HG02678 (cell line): ENCODE results near the gene HID1.

Experiments used
- ATAC-seq: cut with Tn5 transposase; IDR thresholded peaks from one replicate; pipeline ENCODE4 v1.9.1; 2021; ENCODE audit warnings: mild to moderate bottlenecking, moderate library complexity; ENCODE audit not compliant: unreplicated experiment

HID1 gene

GRCh38 chr17:74951680-74952421 is 20.7 kb downstream of the HID1 start:
- no peak for ATAC-seq

- ATAC-seq: no peak
Measured at GRCh38 chr17:74951065-74951464, 21.5 kb downstream of the HID1 start.

- ATAC-seq: no peak
Measured at GRCh38 chr17:74950207-74950606, 22.4 kb downstream of the HID1 start.

GRCh38 chr17:74949455-74950115 is 23.0 kb downstream of the HID1 start:
- no peak for ATAC-seq

GRCh38 chr17:74947041-74947754 is 25.4 kb downstream of the HID1 start:
- ATAC-seq: no peak

GRCh38 chr17:74946641-74947040 is 25.9 kb downstream of the HID1 start:
- ATAC-seq: no peak

GRCh38 chr17:74945543-74945942 is 27.0 kb downstream of the HID1 start:
- peak; percentile 52 for ATAC-seq

- no peak for ATAC-seq
Measured at GRCh38 chr17:74943808-74944522, 28.6 kb downstream of the HID1 start.

GRCh38 chr17:74941128-74941725 is 31.3 kb downstream of the HID1 start:
- ATAC-seq: no peak

- no peak for ATAC-seq
Measured at GRCh38 chr17:74939534-74939933, 33.0 kb downstream of the HID1 start.

GRCh38 chr17:74938194-74938950 is 34.2 kb downstream of the HID1 start:
- ATAC-seq: no peak

- ATAC-seq: no peak
Measured at GRCh38 chr17:74937064-74938051, 35.2 kb downstream of the HID1 start.

GRCh38 chr17:74936470-74936799 is 36.1 kb downstream of the HID1 start:
- no peak for ATAC-seq

- ATAC-seq: no peak
Measured at GRCh38 chr17:74935585-74936469, 36.7 kb downstream of the HID1 start, which contains the start of gene OTOP3. Gene OTOP3, plus strand, starts transcription at chr17:74935898. Its CDS starts 24 bp downstream, at chr17:74935922.

- no peak for ATAC-seq
Measured at GRCh38 chr17:74935048-74935447, 37.5 kb downstream of the HID1 start.

- ATAC-seq: no peak
Measured at GRCh38 chr17:74930535-74931036, 42.0 kb downstream of the HID1 start.

GRCh38 chr17:74928786-74929185 is 43.8 kb downstream of the HID1 start:
- ATAC-seq: no peak

- ATAC-seq: no peak
Measured at GRCh38 chr17:74925242-74925641, 47.3 kb downstream of the HID1 start.
